C4-2B (cell line): ENCODE results near the gene MAP4.

ENCODE experiments used
- ZFX ChIP-seq: fragments of 450-650 bp; IDR thresholded peaks from 2 replicates; pipeline ENCODE4 v1.6.1; 2017
- TF ChIP-seq, protein P1 (sequence below): fragments of 450-650 bp; conservative IDR thresholded peaks from 2 replicates; pipeline ENCODE4 v1.5.1; 2017; ENCODE audit warnings: mild to moderate bottlenecking

DNA sequence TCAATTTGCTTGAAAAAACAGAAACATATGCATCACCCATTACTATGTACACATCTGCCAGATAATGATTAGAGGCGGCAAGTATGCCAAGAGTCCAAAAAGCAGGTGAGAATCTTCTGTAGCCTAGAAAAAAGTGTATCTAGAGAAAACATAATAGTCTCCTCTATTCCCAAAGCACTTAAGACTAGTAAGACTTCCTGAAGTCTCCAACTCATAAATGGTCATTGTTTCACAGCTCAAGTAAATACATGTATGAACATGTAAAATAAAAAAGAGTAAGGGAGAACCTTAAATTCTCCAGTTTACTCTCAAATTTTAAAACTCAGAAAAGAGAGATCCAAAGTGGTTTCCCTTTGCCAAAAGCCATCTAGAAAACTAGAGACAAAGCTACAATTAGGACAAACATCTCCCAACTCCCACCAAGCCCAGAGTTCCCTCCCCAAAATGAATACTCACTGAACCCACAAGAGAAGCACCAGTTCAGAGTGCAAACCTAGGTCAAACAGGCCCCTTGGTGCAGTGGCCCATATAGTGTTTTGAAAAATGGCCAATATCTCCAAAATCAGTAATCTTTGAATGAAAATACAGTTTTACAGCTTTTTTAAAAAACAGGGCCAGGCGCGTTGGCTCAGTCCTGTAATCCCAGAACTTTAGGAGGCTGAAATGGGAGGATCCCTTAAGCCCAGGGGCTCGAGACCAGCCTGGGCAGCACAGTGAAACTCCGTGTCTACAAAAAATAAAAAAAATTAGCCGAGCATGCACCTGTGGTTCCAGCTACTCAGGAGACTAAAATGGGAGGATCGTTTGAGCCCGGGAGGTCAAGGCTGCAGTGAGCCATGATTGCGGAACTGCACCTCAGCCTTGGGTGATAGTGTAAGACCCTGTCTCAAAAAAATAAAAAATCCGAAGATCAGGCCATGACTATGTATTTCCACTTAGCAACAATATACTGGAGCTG is 11.0 kb upstream of the MAP4 start:
- TF ChIP-seq, protein P1, sequence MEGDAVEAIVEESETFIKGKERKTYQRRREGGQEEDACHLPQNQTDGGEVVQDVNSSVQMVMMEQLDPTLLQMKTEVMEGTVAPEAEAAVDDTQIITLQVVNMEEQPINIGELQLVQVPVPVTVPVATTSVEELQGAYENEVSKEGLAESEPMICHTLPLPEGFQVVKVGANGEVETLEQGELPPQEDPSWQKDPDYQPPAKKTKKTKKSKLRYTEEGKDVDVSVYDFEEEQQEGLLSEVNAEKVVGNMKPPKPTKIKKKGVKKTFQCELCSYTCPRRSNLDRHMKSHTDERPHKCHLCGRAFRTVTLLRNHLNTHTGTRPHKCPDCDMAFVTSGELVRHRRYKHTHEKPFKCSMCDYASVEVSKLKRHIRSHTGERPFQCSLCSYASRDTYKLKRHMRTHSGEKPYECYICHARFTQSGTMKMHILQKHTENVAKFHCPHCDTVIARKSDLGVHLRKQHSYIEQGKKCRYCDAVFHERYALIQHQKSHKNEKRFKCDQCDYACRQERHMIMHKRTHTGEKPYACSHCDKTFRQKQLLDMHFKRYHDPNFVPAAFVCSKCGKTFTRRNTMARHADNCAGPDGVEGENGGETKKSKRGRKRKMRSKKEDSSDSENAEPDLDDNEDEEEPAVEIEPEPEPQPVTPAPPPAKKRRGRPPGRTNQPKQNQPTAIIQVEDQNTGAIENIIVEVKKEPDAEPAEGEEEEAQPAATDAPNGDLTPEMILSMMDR, result no peak
- no peak for TF ChIP-seq ZFX
